ENCODE data around the gene TUBA8. TPM values are rescaled to one million over a fixed set of nuclear protein-coding genes. Genes with fewer than 3 reads are reported as not detected.

Gene TUBA8
- total and polyA plus RNA-seq, 2 donors (not counting 3 experiments of a cell fraction or from before 2014, with no cell fraction given): 6.9 to 8.9 TPM

DNA sequence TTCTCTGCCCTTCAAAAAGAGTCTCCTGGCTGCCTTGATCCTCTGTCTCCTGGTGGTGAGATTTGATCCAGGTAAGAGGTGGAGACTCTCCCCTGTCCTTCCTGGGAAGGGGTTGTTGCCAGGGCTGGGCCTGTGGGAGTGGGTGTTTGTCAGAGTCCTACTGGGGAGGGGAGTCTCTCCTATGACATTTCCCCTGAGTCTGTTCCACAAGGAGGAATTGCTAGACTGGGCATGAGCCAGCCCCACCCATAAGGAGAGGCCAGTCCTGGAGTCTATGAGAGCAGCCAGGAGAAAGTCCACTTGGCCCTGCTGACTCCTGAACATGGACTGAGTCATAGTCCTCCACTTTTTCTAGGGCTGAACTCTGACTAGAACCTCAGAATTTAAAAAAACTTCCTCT is 25.4 kb upstream of the TUBA8 start:
- Histone ChIP-seq H3K4me3 (replicated peaks in 1 of 3; ENCODE audit: insufficient read depth in 1 of 3, low read depth in 1 of 3, low read length in 3 of 3) (no peak overlapping the region), H3K9me3 (replicated peaks; ENCODE audit: control insufficient read depth, insufficient read depth, low read length) (no peaks in the 10 kb centered on the region), H2AFZ (ENCODE audit: low read depth, low read length) (no peak overlapping the region), H4K20me1 (replicated peaks; ENCODE audit: control insufficient read depth, extremely low read depth, insufficient read depth, low read length) (no peaks in the 10 kb centered on the region), H3K27ac (ENCODE audit: insufficient read depth, low read depth, low read length) (no peak overlapping the region), H3K79me2 (ENCODE audit: control insufficient read depth, insufficient read depth, low read length) (peaks cover 20% of the 10 kb centered on the region), H3K36me3 (ENCODE audit: control insufficient read depth in 2 of 2, extremely low read depth in 1 of 2, insufficient read depth in 2 of 2, low read length in 2 of 2) (peaks cover 17 to 38% of the 10 kb centered on the region in 2 experiments), H3K27me3 (ENCODE audit: control insufficient read depth in 2 of 2, insufficient read depth in 2 of 2, low read length in 2 of 2) (no peaks in the 10 kb centered on the region), H3K9ac (replicated peaks; ENCODE audit: extremely low read depth, insufficient read depth, low read length) (no peak overlapping the region), H3K9me1 (replicated peaks; ENCODE audit: control insufficient read depth, extremely low read depth, insufficient read depth, low read length) (no peaks in the 10 kb centered on the region), H3K4me1 (ENCODE audit: control insufficient read depth, extremely low read depth, insufficient read depth, low read length) (no peaks in the 10 kb centered on the region), H3K4me2 (ENCODE audit: insufficient read depth, low read length) (no peak overlapping the region)
- CTCF ChIA-PET: no interaction called here
- POLR2A ChIA-PET: no interaction called here
- dilution Hi-C loops (cut with MboI; ENCODE audit: extremely low pct_ligation_motif_present, low sequenced_read_pairs): no loop called here
- no TSS peak for BruUV-seq (replicated peaks)
- DNase-seq (ENCODE audit: low read depth, low spot score) (no peak), FAIRE-seq (no peak)
- TF ChIP-seq POLR2A (IDR thresholded peaks at IDR 0.05; ENCODE audit: low read depth, low read length) (no peak), MAX (IDR thresholded peaks at IDR 0.05; ENCODE audit: insufficient read depth, insufficient read length) (no peak), EZH2 (IDR thresholded peaks at IDR 0.05; ENCODE audit: borderline replicate concordance, low read depth, low read length, severe bottlenecking) (no peak), MYC (IDR thresholded peaks at IDR 0.05; ENCODE audit: low read depth, low read length) (no peak), POLR2AphosphoS5 (IDR thresholded peaks at IDR 0.05; ENCODE audit: insufficient read depth, low read depth, low read length) (no peak), FOS (IDR thresholded peaks at IDR 0.05; ENCODE audit: borderline replicate concordance, insufficient read depth, low read length) (no peak), GATA2 (IDR thresholded peaks at IDR 0.05; ENCODE audit: insufficient read depth, insufficient read length, low read depth, low read length) (no peak), JUN (IDR thresholded peaks at IDR 0.05; ENCODE audit: borderline replicate concordance, insufficient read depth, insufficient read length, low read depth) (no peak)
- TF ChIP-seq, protein P1, sequence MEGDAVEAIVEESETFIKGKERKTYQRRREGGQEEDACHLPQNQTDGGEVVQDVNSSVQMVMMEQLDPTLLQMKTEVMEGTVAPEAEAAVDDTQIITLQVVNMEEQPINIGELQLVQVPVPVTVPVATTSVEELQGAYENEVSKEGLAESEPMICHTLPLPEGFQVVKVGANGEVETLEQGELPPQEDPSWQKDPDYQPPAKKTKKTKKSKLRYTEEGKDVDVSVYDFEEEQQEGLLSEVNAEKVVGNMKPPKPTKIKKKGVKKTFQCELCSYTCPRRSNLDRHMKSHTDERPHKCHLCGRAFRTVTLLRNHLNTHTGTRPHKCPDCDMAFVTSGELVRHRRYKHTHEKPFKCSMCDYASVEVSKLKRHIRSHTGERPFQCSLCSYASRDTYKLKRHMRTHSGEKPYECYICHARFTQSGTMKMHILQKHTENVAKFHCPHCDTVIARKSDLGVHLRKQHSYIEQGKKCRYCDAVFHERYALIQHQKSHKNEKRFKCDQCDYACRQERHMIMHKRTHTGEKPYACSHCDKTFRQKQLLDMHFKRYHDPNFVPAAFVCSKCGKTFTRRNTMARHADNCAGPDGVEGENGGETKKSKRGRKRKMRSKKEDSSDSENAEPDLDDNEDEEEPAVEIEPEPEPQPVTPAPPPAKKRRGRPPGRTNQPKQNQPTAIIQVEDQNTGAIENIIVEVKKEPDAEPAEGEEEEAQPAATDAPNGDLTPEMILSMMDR (IDR thresholded peaks at IDR 0.05; ENCODE audit: extremely low read depth in 1 of 2, insufficient read depth in 1 of 2, low read depth in 1 of 2, low read length in 2 of 2): no peak
- intact Hi-C loops (cut with micrococcal nuclease): no loop called here
